ENCODE data around the gene KRT33A. TPM values are rescaled to one million over a fixed set of nuclear protein-coding genes. Genes with fewer than 3 reads are reported as not detected.
"Not testable (repeated sequence)": the region's sequence is repeated elsewhere in the genome, so short reads cannot be mapped to it uniquely, and the experiment has no call there.

KRT33A gene
- total RNA-seq, 4 donors from 2014 or later: not detected

- no peak overlapping the region for H3K27ac ChIP-seq
- H3K36me3 ChIP-seq: no peaks in the 10 kb centered on the region
- peaks cover 0 to 19% (median 2%) of the 10 kb centered on the region in 4 donors for H3K9me3 ChIP-seq
- no peak for TF ChIP-seq POLR2A (IDR thresholded peaks at IDR 0.05)
- no peak for TF ChIP-seq EP300 (IDR thresholded peaks at IDR 0.05)
- no peak for TF ChIP-seq CTCF (IDR thresholded peaks at IDR 0.05)
- no peaks in the 10 kb centered on the region for H3K4me1 ChIP-seq
- no peak for DNase-seq (ENCODE audit: low spot score in 2 of 2)
- H3K27me3 ChIP-seq: no peaks in the 10 kb centered on the region
- no peak overlapping the region for H3K4me3 ChIP-seq
- WGBS, 2 donors: 41 to 59% methylated on average over 4 of the region's 4 CpGs
Observed at GRCh38 chr17:41387670-41388069, 37.0 kb upstream of the KRT33A start.

GRCh38 chr17:41386227-41386626 is 35.6 kb upstream of the KRT33A start:
- Histone ChIP-seq H3K27ac (no peak overlapping the region), H3K4me1 (no peaks in the 10 kb centered on the region), H3K4me3 (no peak overlapping the region), H3K9me3 (peaks cover 0 to 19% (median 2%) of the 10 kb centered on the region in 4 donors), H3K27me3 (no peaks in the 10 kb centered on the region), H3K36me3 (no peaks in the 10 kb centered on the region)
- 93 to 95% methylated on average over 1 of the region's 1 CpG for WGBS, 2 donors
- DNase-seq (ENCODE audit: low spot score in 2 of 2): no peak
- TF ChIP-seq CTCF (IDR thresholded peaks at IDR 0.05): no peak
- no peak for TF ChIP-seq POLR2A (IDR thresholded peaks at IDR 0.05)
- no peak for TF ChIP-seq EP300 (IDR thresholded peaks at IDR 0.05)

GRCh38 chr17:41383690-41384089 is 33.1 kb upstream of the KRT33A start:
- no peak for DNase-seq (ENCODE audit: low spot score in 2 of 2)
- Histone ChIP-seq H3K36me3 (no peaks in the 10 kb centered on the region), H3K4me3 (no peak overlapping the region), H3K9me3 (peaks cover 0 to 19% (median 2%) of the 10 kb centered on the region in 4 donors), H3K27me3 (no peaks in the 10 kb centered on the region), H3K4me1 (no peaks in the 10 kb centered on the region), H3K27ac (no peak overlapping the region)
- TF ChIP-seq CTCF (IDR thresholded peaks at IDR 0.05) (no peak), POLR2A (IDR thresholded peaks at IDR 0.05) (no peak), EP300 (IDR thresholded peaks at IDR 0.05) (no peak)
- WGBS, 2 donors: 100% methylated on average over 1 of the region's 1 CpG

- Histone ChIP-seq H3K27ac (no peak overlapping the region), H3K4me1 (no peaks in the 10 kb centered on the region), H3K4me3 (no peak overlapping the region), H3K27me3 (no peaks in the 10 kb centered on the region), H3K9me3 (peaks cover 0 to 15% (median 2%) of the 10 kb centered on the region in 4 donors), H3K36me3 (no peaks in the 10 kb centered on the region)
- TF ChIP-seq CTCF (IDR thresholded peaks at IDR 0.05): no peak
- no peak for TF ChIP-seq POLR2A (IDR thresholded peaks at IDR 0.05)
- no peak for TF ChIP-seq EP300 (IDR thresholded peaks at IDR 0.05)
- WGBS, 2 donors: 69 to 95% methylated on average over 1 of the region's 1 CpG
- DNase-seq (ENCODE audit: low spot score in 2 of 2): no peak
Observed at GRCh38 chr17:41382394-41382793, 31.8 kb upstream of the KRT33A start.

GRCh38 chr17:41381943-41382342 is 31.3 kb upstream of the KRT33A start, which contains the start of gene KRT34:
Gene KRT34, minus strand, starts transcription at chr17:41382306. Its CDS starts 60 bp downstream, at chr17:41382246.
- DNase-seq (ENCODE audit: low spot score in 2 of 2); H3K27ac ChIP-seq; H3K27me3 ChIP-seq; H3K36me3 ChIP-seq; H3K4me3 ChIP-seq; H3K4me1 ChIP-seq: not testable (repeated sequence)
- WGBS, 2 donors: 86 to 94% methylated on average over 6 to 13 of the region's 13 CpGs
- H3K9me3 ChIP-seq: peaks cover 0 to 11% (median 2%) of the 10 kb centered on the region in 4 donors

GRCh38 chr17:41380091-41380490 is 29.5 kb upstream of the KRT33A start:
- not testable (repeated sequence) for DNase-seq (ENCODE audit: low spot score in 2 of 2); H3K4me1 ChIP-seq; H3K4me3 ChIP-seq; H3K9me3 ChIP-seq; H3K27ac ChIP-seq; H3K27me3 ChIP-seq; H3K36me3 ChIP-seq
- 83% methylated on average over 7 of the region's 7 CpGs for WGBS, 2 donors
